B cell (primary cell): ENCODE measurements around the gene BMP10. TPM values are rescaled to one million over a fixed set of nuclear protein-coding genes. Genes with fewer than 3 reads are reported as not detected.

Experiments
- ATAC-seq: fragments of 200-7000 bp; cut with Tn5 transposase; one replicate; pipeline ENCODE4 v1.10.0; 2021; ENCODE audit warnings: low read depth, mild to moderate bottlenecking, moderate number of reproducible peaks, moderate library complexity
- CTCF ChIA-PET: fragments of 350-600 bp; sonication (Branson Sonifier 250); formaldehyde crosslinking; loops from one replicate; lab custom pipeline; 2021; ENCODE audit warnings: antibody characterized with exemption, inconsistent platforms; lab: Charles Lee
- POLR2A ChIA-PET: fragments of 350-600 bp; sonication (Branson Sonifier 250); formaldehyde crosslinking; loops from one replicate; lab custom pipeline; 2021; ENCODE audit warnings: antibody characterized with exemption; lab: Charles Lee
- DNase-seq: peaks from one replicate; pipeline ENCODE4 v3.0.0; 2013
- H2AFZ ChIP-seq: 2 replicates; pipeline ENCODE4 v1.6.1; 2012; ENCODE audit warnings: mild to moderate bottlenecking, low read depth, low read length; ENCODE audit not compliant: insufficient read depth, poor library complexity, severe bottlenecking
- H3K27ac ChIP-seq, 2 donors: 1 replicate in 1 of 2; 2 replicates in 1 of 2; pipeline ENCODE4 v1.5.1; 2012 to 2013; ENCODE audit warnings: low read length in 2 of 2, mild to moderate bottlenecking in 2 of 2, moderate library complexity in 1 of 2
- H3K27me3 ChIP-seq, 4 experiments: fragments of 200-600 bp in 1 of 4; sonication (generic) in 1 of 4; replicated peaks in 1 of 4; 1 replicate in 2 of 4; 2 replicates in 2 of 4; pipeline versions ENCODE4 v1.6.1 to v1.7.0; 2013 to 2016; ENCODE audit warnings: low read length in 3 of 4, mild to moderate bottlenecking in 2 of 4, mixed read lengths in 1 of 4, moderate library complexity in 1 of 4; ENCODE audit not compliant: insufficient read depth in 4 of 4, control insufficient read depth in 3 of 4; ENCODE audit errors: control extremely low read depth in 1 of 4
- H3K36me3 ChIP-seq, 2 experiments: replicated peaks in 1 of 2; 1 replicate in 1 of 2; 2 replicates in 1 of 2; pipeline versions ENCODE4 v1.6.1 to v1.7.1; 2013; ENCODE audit warnings: low read length in 1 of 2; ENCODE audit not compliant: insufficient read depth in 2 of 2, control insufficient read depth in 1 of 2; ENCODE audit errors: control extremely low read depth in 1 of 2, extremely low read depth in 1 of 2
- H3K4me1 ChIP-seq, 2 donors: fragments of 200-600 bp in 1 of 2; sonication (generic) in 1 of 2; 1 replicate in 1 of 2; 2 replicates in 1 of 2; pipeline versions ENCODE4 v1.5.1 to v1.6.1; 2013 to 2017; ENCODE audit warnings: low read length in 2 of 2; ENCODE audit not compliant: control insufficient read depth in 2 of 2, insufficient read depth in 2 of 2
- H3K4me2 ChIP-seq: replicated peaks from 2 replicates; pipeline ENCODE3; 2012; ENCODE audit warnings: mild to moderate bottlenecking, low read depth, low read length; ENCODE audit not compliant: poor library complexity, severe bottlenecking
- H3K4me3 ChIP-seq, 5 experiments: fragments of 200-600 bp in 1 of 5; sonication (generic) in 1 of 5; 1 replicate in 3 of 5; 2 replicates in 2 of 5; pipeline versions ENCODE4 v1.5.1 to v1.7.0; 2011 to 2016; ENCODE audit warnings: low read length in 4 of 5, mild to moderate bottlenecking in 4 of 5, low read depth in 2 of 5, control low read depth in 1 of 5, moderate library complexity in 1 of 5; ENCODE audit not compliant: insufficient read depth in 1 of 5; ENCODE audit errors: control extremely low read depth in 1 of 5, extremely low read depth in 1 of 5
- H3K79me2 ChIP-seq: fragments of 200-600 bp; sonication (generic); one replicate; pipeline ENCODE4 v1.6.0; 2016; ENCODE audit warnings: low read length; ENCODE audit not compliant: control insufficient read depth, insufficient read depth
- H3K9ac ChIP-seq: fragments of 200-600 bp; sonication (generic); 2 replicates; pipeline ENCODE4 v1.6.1; 2017; ENCODE audit warnings: mild to moderate bottlenecking, low read length, moderate library complexity
- H3K9me3 ChIP-seq, 3 donors: one replicate each; pipeline versions ENCODE4 v1.6.1 to v1.7.1; 2013; ENCODE audit warnings: low read length in 2 of 3; ENCODE audit not compliant: control insufficient read depth in 2 of 3, insufficient read depth in 1 of 3; ENCODE audit errors: control extremely low read depth in 1 of 3
- H4K20me1 ChIP-seq: 2 replicates; pipeline ENCODE4 v1.6.0; 2012; ENCODE audit warnings: mild to moderate bottlenecking, low read length; ENCODE audit not compliant: insufficient read depth, control insufficient read depth, poor library complexity, severe bottlenecking
- H3K27ac Mint-ChIP-seq: one replicate; pipeline ENCODE4 v1.8.0; 2021; ENCODE audit warnings: mixed read lengths
- H3K27me3 Mint-ChIP-seq: one replicate; pipeline ENCODE4 v1.8.0; 2021; ENCODE audit warnings: mixed read lengths
- H3K4me1 Mint-ChIP-seq: one replicate; pipeline ENCODE4 v1.8.0; 2021; ENCODE audit warnings: mixed read lengths
- H3K4me3 Mint-ChIP-seq: one replicate; pipeline ENCODE4 v1.8.0; 2021; ENCODE audit warnings: mixed read lengths
- H3K9me3 Mint-ChIP-seq: one replicate; pipeline ENCODE4 v1.8.0; 2022; ENCODE audit warnings: mixed read lengths; ENCODE audit not compliant: insufficient read depth
- EZH2 ChIP-seq: IDR thresholded peaks from 2 replicates; pipeline ENCODE4 v1.6.1; 2012; ENCODE audit warnings: borderline replicate concordance, low read depth, mild to moderate bottlenecking, moderate library complexity, low read length; ENCODE audit not compliant: insufficient read depth, poor library complexity, severe bottlenecking
- WGBS: methylation state at CpG from one replicate; pipeline ENCODE4 v1.1.5; 2013; ENCODE audit warnings: missing lambda C conversion rate; ENCODE audit not compliant: insufficient coverage; 5-methylcytosine and 5-hydroxymethylcytosine counted together
- intact Hi-C: fragments of 100-400 bp; cut with micrococcal nuclease; formaldehyde crosslinking; loops from one replicate; pipeline ENCODE4 v1.10.0; 2022
- polyA plus RNA-seq: library from polyadenylated mRNA; depleted of rRNA; stranded (reverse); fragments of >200 nt; gene quantifications from 2 replicates; pipeline ENCODE4 v1.2.3, GENCODE V29; 2012
- total RNA-seq, 2 donors: library from RNA; stranded (reverse); fragments of 120-200 nt in 1 of 2; gene quantifications; 1 replicate in 1 of 2; 2 replicates in 1 of 2; pipeline versions ENCODE4 v1.2.3 to v1.2.4, GENCODE V29; 2013 to 2022
- TF ChIP-seq, protein P1 (sequence below): fragments of 200-600 bp; IDR thresholded peaks from one replicate; pipeline ENCODE4 v1.8.0; 2022; ENCODE audit warnings: antibody characterized with exemption, mild to moderate bottlenecking

Gene BMP10
- total and polyA plus RNA-seq, 2 donors (not counting 1 experiment from before 2014, with no cell fraction given), result not detected

DNA sequence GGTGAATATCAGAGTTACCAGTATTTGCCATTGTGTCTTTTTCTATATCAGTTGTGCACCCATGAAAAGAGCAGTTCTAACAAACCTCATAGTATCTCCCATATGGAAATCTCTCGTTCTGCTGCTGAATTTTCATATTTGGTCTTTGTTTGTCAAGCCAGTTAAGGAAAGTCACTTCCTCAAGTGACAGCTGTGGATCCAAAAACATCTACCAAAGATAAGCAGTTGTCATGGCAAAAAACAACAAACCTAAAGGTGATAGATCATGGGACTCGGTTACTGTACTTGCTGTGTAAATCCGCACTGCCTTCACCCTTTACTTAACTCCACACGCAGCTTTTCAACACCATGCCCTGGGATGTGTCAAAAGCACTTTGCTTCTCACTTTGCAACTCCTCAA lies 17.3 kb downstream of the BMP10 start:
- no peak overlapping the region for H3K4me3 ChIP-seq
- Mint-ChIP-seq H3K4me1 (peaks cover 14% of the 10 kb centered on the region), H3K4me3 (no peak overlapping the region), H3K9me3 (no peaks in the 10 kb centered on the region), H3K27me3 (no peaks in the 10 kb centered on the region), H3K27ac (no peak overlapping the region)
- no peak overlapping the region for H3K9ac ChIP-seq
- no peaks in the 10 kb centered on the region for H3K9me3 ChIP-seq
- ATAC-seq, result no peak
- H3K27ac ChIP-seq, result no peak overlapping the region
- ChIA-PET POLR2A (no interaction called here), CTCF (interaction anchor here (1.0 kb wide), 1 partner anchor 54 kb away, joined by 3 read pairs; no protein-coding TSS in a partner anchor)
- H3K4me2 ChIP-seq, result no peak overlapping the region
- 100% methylated on average over 1 of the region's 4 CpGs for WGBS
- intact Hi-C loops, result no loop called here
- no peaks in the 10 kb centered on the region for H3K27me3 ChIP-seq
- no peaks in the 10 kb centered on the region for H3K79me2 ChIP-seq
- no peak for DNase-seq
- TF ChIP-seq, protein P1, sequence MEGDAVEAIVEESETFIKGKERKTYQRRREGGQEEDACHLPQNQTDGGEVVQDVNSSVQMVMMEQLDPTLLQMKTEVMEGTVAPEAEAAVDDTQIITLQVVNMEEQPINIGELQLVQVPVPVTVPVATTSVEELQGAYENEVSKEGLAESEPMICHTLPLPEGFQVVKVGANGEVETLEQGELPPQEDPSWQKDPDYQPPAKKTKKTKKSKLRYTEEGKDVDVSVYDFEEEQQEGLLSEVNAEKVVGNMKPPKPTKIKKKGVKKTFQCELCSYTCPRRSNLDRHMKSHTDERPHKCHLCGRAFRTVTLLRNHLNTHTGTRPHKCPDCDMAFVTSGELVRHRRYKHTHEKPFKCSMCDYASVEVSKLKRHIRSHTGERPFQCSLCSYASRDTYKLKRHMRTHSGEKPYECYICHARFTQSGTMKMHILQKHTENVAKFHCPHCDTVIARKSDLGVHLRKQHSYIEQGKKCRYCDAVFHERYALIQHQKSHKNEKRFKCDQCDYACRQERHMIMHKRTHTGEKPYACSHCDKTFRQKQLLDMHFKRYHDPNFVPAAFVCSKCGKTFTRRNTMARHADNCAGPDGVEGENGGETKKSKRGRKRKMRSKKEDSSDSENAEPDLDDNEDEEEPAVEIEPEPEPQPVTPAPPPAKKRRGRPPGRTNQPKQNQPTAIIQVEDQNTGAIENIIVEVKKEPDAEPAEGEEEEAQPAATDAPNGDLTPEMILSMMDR, result no peak
- TF ChIP-seq EZH2, result no peak
- H3K36me3 ChIP-seq, result no peaks in the 10 kb centered on the region
- no peaks in the 10 kb centered on the region for H4K20me1 ChIP-seq
- H3K4me1 ChIP-seq, result peaks cover 12% of the 10 kb centered on the region in 2 donors
- no peak overlapping the region for H2AFZ ChIP-seq

DNA sequence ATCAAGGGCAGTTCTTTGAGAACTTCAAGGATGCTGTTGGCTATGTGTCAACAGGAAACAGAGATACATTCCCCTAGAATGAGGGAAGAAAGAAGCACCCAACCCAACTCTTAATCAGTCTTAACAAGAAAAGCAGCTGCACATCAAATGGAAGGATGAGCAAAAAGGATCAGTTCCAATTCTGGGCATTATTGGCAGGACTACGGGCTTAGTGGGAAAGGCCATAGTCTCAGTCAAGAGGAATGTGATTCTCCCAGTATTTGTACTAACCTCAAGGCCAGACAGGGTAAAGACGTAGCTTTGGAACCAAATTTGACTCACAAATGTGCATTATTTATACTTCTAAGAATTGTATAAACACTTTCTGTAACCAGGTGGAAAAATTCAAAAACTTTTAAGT lies 18.2 kb downstream of the BMP10 start:
- peaks cover 6 to 7% of the 10 kb centered on the region in 2 donors for H3K4me1 ChIP-seq
- no peak overlapping the region for H3K27ac Mint-ChIP-seq
- no peak overlapping the region for H3K9ac ChIP-seq
- CTCF ChIA-PET, result no interaction called here
- POLR2A ChIA-PET, result no interaction called here
- no peak overlapping the region for H3K4me3 ChIP-seq
- H3K4me3 Mint-ChIP-seq, result no peak overlapping the region
- intact Hi-C loops, result no loop called here
- H3K9me3 ChIP-seq, result no peaks in the 10 kb centered on the region
- H3K4me2 ChIP-seq, result no peak overlapping the region
- H3K4me1 Mint-ChIP-seq, result peaks cover 7% of the 10 kb centered on the region
- no peak overlapping the region for H2AFZ ChIP-seq
- H4K20me1 ChIP-seq, result no peaks in the 10 kb centered on the region
- H3K9me3 Mint-ChIP-seq, result no peaks in the 10 kb centered on the region
- WGBS, result no CpG with 5 or more reads among the region's 2 CpGs
- DNase-seq, result no peak
- no peaks in the 10 kb centered on the region for H3K36me3 ChIP-seq
- peaks cover 0 to 2% (median 0%) of the 10 kb centered on the region in 4 experiments for H3K27me3 ChIP-seq
- TF ChIP-seq, protein P1, result no peak
- ATAC-seq, result no peak
- no peaks in the 10 kb centered on the region for H3K79me2 ChIP-seq
- H3K27me3 Mint-ChIP-seq, result peaks cover 5% of the 10 kb centered on the region
- no peak overlapping the region for H3K27ac ChIP-seq
